Bone marrow (tissue), 2 donors: Measurements from ENCODE around the gene DARS1.
"Not testable (repeated sequence)": the region's sequence is repeated elsewhere in the genome, so short reads cannot be mapped to it uniquely, and the experiment has no call there.

Experiments used
- DNase-seq, 2 donors: peaks; one replicate each; lab custom pipeline; 2025; lab: John Stamatoyannopoulos, UW

Gene DARS1

DNA sequence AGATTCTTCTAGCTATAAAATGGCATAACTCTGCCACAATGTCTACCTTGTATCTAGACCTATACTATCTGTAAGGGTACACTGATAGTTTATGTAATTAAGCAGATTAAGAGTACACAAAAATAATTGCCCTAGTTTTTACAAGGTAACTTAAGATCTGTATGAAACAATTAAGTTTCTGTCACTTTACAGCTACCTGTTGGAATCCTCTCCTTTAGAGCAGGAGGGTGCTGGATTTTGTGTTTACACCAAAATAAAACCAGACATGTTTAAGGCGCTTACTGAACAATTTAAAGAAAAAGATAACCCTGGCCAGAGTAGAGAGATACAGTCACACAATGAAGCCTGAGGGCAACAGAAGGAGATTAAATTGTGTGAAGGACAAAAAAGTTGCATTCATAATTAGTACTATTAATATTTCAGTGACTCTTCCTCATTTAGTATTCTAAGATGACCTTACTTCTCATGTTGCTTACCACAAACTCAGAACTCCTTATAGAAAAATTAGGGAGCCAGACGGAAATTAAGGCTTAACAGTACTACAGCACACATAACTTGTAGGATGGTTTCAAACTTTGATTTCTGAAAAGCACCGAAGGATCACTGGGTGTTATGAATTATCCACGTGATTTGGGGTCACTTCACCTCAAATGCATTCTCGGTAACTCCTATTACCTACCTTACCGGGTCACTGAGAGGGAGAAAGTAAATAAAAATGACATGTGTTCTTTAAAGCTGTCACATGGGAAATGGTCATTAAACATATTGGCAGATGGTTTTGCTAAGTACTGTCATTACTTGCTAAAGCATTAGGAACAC lies 1.0 kb downstream of the DARS1 start:
- DNase-seq: no peak

DNA sequence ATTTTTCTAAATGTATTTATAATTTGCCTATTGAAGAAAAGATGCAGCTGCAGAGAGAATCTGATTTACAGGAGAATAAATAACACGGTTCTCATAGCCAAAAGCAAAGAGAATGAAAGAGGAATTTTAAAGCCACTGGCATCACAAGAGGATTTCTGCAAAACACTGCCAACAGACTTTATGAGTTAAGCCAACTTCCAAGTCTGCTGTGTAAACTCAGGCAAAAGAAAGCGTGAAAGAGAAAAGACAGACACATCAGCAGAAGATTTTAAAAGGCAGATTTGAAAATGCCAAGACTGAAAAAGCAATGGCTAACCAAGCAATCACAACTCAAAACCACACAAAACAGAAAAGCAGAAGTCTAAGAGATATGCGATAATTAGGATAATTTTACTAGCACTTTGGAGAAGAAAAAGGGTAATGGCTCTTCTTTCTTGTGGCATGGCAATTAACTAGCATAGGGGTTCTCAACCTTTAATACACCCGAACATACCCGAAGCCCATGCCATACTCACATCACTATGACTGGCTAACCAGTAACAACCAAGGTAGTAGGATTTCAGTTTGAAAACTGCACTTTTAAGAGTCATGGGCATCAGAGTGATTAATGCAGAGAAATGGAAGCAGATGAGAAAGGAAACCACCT lies 4.9 kb downstream of the DARS1 start:
- DNase-seq: no peak

DNA sequence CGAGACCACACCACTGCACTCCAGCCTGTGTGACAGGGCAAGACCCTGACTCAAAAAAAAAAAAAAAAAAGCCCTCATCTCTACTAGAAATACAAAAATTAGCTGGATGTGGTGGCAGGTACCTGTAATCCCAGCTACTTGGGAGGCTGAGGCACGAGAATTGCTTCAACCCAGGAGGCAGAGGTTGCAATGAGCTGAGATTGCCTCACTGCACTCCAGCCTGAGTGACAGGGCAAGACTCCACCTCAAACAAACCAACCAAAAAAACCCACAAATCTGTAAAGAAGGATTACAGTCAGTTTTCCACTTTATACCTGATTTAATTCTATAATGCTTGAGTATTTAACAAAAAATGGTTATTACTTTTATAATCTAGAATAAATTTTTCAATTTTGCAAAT lies 9.7 kb downstream of the DARS1 start:
- DNase-seq: no peak

DNA sequence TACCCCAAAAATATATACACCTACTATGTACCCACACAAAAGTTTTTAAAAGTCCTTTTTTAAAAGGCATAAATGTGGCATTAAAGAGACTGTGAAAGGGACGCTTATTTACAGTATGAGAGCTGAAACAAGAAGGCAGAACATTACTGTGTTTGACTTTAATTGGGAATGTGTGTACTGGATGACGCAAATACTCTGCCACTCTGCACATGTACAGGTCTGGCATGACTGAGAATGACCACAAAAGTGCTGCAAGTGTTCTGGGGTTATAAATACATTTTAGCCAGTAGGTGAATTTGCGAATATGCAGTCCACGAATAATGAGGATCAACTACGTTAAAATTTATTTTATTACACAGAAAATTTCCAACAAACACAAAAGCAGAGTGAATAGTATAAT lies 11.4 kb downstream of the DARS1 start:
- no peak for DNase-seq

DNA sequence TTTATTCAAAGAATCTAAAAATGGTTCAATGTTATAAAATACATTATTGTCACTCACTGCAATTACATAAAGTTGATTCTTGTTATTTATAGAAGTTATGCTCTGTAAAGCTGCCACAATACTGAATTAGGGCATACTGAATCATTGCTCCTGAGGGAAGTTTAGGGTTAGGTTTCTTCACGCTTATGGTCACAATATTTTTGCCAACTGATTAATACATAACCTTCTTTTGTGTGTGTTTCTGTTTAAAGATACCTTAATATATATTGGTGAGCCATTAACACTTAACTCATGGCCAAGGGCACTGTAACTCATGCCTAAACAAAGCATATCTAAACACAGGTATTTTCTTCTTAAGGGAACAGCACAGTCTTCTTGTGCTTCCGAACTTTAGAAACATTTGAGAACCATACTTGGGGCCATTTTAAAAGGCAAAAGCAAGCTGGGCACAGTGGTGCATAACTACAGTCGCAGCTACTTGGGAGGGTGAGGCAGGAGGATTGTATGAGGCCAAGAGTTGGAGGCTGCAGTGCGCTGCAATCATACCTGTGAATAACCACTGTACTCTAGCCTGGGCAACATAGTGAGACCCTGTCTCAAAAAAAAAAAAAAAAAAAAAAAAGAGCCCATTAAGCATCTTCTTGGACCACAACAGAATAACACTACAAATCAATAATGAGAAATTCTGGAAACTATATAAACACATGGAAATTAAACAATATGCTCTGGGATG lies 15.6 kb downstream of the DARS1 start:
- no peak for DNase-seq

DNA sequence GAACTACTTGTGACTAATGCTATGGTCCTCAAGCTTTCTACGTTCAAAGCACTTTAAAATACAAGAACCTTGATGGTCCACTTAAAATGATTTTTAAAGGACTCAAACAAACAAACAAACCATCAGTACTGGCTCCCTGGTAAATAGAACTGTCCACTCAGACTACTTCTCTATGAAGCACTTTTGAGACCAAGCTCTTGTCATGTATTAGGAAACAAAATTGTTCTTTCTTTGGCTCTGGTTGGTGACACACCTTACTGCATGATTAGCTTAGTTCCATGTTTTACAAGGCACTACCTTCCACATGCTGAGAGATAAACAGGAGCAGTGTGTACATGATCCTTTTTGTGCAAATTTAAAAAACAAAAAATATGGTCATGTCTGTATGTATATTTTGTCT lies 19.7 kb downstream of the DARS1 start:
- no peak for DNase-seq

DNA sequence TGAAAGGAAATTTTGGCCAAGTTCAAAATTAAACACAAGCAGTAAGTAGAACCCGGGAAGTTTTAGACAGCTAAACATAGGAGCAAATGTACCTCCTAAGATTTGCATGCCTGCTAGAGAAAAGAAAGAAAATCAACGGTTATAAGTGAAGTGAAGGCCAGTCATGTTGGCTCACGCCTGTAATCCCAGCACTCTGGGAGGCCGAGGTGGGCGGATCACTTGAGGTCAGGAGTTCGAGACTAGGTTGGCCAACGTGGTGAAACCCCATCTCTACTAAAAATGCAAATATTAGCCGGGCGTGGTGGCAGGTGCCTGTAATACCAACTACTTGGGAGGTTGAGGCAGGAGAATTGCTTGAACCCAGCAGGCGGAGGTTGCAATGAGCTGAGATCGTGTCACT lies 21.0 kb downstream of the DARS1 start:
- DNase-seq: not testable (repeated sequence)

DNA sequence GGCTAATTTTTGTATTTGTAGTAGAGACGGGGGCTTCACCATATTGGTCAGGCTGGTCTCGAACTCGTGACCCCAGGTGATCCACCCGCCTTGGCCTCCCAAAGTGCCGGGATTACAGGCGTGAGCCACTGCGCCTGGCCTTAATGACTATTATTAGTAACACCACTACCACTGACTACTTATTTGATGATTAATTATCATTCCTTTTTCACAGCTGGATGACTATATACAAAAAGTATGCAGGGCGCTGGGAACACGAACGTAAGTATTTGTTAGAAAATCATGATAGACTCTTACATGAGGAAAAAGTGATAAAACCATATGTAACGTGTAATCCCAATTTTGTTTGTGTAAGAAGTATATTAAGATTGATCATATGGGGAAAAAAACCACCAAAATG lies 21.6 kb downstream of the DARS1 start:
- DNase-seq: no peak

DNA sequence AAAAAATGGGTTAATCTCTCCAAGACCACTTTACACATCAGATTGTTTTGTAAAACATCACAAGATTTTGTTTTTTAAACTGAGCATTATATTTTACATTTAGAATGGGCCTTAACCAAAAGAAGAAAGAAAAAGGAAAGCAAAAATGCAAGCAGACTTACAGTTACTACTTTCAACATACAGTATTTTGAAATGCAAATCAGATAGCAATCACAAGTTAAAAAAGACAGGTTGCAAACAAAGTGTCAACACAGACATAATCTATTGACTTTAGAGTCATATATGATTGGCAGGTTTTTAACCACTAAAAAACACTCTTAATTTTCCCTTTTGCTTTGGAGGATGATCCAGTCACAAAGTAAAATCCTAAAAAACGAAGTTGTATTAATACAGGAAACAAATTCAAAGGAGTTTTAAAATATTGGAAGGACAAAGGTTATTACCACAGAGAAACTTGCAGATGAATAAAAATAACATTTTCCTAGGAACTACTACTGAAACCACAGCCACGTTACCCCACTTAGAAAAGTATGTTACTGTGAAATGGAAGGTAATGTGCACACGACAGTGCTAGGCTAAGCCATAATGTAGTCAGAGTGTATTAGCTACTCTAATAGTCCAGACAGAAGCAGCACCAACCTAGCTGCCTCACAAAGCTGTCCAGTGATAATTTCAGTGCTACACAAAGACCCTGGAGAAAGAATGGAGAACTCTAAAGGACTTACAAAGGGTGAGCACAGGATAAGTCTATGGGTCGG lies 22.9 kb downstream of the DARS1 start:
- no peak for DNase-seq

DNA sequence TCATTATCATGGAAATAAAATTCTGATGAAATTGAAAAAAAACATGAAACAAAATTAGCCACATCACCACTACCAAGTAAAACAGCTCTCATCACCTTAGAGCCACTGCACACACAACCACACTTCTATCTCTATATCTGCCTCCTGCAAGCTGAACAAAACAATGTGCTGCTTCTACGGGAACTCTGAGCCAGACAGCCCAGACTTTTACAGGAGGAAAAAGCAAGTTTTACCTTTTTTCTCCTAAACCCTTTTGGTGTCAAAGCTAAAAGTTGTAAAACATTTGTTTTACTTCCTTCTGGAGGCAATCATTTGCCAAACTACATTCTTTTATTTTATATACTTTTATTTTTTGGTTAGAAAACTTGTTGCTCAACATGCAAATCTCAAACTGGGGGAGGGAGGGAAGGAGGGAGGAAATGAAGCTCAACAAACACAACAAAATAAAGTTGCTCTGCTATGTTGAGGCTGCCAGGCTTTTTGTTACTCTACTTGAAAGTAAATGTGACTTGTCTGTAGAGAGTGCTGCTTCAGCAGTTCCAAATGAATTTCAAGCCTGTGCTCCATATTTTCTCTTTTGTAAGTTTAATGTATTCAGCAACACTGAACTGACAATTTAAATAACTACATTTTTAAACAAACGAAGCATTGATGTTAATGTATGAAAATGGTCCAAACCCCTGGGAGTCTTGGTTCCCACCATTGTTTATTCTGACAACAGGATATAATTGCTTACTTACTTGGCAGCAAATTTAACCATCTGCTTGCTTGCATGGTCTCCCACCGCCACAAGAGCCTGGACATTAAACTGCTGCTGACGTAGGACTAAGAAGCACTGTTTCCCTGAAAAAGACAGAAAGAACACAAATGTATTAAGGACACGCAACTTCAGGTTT lies 24.5 kb downstream of the DARS1 start:
- DNase-seq: no peak

DNA sequence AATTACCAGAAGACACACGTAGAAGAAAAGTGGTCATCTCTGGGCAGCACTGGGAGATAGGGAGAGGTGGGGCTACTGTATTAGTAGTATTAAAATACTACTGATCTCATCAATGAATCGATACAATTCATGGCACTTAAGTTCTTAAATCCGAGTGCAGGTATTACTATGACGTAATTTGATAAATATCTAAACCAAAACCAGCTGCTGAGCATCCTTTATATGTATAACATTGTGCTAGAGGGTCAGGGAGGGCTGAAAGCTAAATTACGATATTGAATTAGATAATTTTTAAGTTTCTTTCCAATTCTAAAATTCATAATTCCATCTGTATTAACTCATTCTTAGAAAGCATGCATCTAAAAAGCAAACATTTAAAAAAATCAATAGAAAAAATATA lies 25.3 kb downstream of the DARS1 start:
- DNase-seq: no peak

DNA sequence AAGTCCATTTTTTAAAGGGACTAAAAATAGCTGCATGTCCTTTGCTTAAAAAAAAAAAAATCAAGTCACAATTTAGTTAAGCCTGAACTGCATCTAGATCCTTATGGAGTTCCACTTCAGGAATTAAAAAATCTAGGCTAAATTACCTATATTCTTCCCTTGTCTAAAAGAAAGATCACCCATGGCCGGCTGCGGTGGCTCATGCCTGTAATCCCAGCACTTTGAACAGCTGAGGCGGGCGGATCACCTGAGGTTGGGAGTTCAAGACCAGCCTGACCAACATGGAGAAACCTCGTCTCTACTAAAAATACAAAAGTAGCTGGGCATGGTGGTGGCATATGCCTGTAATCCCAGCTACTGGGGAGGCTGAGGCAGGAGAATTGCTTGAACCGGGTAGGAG lies 26.5 kb downstream of the DARS1 start:
- not testable (repeated sequence) for DNase-seq

DNA sequence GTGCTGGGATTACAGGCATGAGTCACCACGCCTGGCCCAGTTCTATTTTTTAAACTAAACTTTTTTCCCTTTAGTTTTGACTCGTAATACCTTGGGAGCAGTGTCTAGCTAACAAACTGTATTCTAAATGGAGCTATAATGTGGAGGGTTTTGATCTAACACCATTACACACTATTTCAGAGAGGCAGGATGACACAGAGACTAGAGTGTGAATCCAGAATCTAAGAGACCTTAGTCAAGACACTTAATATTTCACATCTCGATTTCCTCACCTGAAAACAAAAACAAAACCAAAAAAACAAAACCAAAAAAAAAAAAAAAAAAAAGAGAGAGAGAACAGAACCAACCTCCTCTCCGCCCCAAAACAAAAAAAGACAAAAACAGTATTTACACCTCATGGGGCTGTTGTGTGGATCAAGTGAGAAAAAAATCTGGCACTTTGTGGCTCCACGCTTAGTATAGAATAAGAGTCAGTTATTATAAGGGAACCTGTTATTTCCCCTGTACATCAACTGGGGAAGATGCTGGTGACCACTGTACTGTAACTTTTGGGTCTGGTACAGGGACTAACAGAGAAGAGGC lies 31.3 kb downstream of the DARS1 start:
- DNase-seq: no peak

DNA sequence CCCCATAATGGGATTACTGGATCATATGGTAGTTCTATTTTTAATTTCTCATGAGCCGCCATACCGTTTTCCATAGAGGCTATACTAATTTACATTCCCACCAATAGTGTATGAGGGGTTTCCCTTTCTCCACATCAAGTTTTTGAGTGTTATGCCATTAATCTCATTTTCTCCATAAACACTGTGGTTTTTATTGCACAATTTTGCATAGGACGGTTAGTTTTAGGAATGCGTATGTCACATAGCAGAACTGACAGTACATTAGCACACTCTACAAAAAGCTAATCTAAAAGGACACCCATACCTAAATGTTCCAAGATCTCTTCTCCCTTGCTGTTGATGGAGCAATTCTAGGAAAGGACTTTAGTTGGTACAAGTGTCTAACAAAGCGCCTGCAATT lies 32.5 kb downstream of the DARS1 start:
- DNase-seq: no peak

DNA sequence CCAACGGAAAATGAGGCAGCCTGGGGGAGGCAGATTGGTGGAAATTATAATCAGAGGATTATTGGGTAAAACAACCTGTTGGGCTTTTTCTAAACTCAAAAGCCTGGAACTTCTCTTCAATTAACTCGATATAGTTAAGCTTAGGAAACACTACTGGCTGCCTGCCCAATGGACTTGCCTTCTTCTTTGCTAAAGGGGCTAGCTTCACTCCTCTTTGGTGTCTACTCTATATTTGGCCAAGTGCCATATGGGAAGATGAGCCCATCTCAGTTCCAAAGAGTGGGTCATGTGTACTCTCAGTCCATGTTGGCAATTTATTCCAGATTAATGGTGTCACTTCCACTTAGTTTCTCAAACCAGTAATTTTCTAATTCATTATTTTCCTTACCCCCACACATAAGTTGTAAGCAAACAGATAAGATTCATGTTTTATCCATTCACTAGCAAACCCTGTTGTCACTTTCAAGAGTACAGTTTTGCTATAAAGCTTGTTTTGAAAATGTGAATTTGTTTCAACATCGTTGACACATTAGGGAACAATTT lies 34.3 kb downstream of the DARS1 start:
- no peak for DNase-seq

DNA sequence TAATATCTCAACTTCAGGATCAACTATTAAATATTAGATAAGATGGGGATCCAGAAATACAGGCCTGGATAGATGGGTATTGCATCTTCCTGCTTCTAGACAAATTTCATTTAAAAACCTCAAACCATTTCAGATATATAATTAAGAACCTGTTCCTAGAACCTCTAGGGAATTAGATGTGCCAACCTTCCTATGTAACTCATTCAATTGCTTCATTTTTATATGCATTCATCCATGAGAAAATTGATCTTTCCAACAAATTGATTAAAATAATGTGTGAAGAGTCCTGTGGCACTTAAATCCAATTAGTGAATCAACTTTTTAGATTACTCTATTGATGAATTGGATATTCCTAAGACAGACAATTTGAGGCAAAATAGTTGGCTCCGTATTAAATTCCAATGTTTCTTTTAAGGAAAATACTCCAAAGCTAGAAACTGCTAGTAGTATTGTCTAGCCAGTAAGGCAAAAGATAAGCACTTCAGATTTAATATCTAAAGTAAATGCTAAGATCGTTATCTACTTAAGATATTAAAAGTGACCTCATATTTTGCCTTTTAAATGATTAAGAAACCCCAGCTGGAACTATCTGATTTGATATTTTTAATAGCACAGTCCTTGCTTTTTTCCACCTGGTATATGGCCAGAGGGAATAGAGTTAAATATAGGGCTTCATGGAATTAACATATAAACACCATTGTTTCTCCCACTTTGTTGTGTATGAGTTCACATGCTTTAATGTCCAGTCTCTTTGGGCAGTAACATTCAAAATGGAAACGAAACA lies 35.8 kb downstream of the DARS1 start:
- DNase-seq: no peak

DNA sequence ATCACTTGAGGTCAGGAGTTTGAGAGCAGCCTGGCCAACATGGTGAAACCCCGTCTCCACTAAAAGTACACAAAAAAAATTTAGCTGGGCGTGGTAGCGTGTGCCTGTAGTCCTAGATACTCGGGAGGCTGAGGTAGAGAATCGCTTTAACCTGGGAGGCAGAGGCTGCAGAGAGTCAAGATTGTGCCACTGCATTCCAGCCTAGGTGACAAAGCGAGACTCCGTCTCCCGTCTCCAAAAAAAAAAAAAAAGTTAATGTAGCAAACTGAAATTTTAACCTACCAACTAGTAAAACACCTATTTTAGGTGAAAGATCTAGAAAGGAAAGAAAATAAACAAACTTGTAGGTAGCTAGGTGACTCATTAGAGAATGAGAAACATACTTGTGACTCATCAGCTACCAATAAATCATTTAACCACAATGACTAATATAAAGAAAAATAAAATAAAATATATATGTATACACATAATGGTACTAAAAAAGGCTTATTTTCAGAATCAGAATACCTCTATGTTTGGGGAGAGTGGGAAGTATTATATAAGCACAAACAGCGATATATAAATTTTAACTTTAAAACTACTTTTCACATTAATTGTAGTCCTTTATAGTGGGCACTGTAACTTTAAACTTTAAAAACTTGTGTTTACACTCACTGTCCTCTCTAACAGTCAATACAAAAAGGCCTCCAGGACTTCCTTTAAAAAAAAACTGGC lies 36.6 kb downstream of the DARS1 start:
- DNase-seq: peak in 1 of 2 donors; percentile 58

DNA sequence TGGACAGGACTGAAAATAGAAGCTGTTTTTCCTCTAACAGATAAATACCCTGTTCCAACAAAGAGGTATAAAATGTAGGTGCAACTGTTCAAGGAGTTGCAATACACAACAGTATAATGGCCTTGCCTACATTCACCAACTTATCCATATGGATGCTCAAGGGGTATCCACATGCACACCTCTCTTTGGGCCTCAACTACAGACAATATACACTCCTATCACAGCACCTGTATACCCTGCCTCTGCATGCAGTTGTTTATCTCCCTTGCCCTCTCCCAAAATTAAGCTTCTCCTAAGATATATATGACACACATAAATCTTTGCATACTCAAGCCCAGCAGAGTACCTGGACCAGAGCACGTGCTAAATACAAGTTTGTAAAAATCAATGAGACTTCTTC lies 37.3 kb downstream of the DARS1 start:
- no peak for DNase-seq

DNA sequence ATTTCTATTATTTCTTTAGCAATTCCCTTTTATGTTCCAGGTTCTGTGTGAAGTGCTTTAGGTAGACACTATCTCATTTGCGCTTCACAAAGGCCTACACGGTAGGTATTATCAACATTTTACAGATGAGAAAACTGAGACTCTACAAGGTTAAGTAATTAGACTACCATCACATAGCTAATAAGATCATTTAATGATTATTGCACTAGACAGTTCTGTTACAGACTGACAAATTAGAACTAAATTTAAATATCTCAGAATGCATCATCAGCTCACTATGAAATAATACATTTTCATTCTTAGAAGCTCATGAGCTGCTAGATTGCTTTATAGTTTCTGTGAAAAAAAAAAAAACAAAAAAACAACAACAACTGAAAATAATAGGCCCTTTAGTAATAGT lies 37.9 kb downstream of the DARS1 start:
- DNase-seq: no peak
